Right lobe of liver (tissue), 6 donors: ENCODE results near the gene TMEM270. TPM values are rescaled to one million over a fixed set of nuclear protein-coding genes. Genes with fewer than 3 reads are reported as not detected.
A peak's percentile ranks its signal among the peaks of the same experiment; 100 is the strongest.

ENCODE experiments used
- ATAC-seq, 4 donors: fragments of 200-7000 bp; cut with Tn5 transposase; one replicate each; pipeline ENCODE4 v1.9.1; 2020; ENCODE audit warnings: mild to moderate bottlenecking in 4 of 4, moderate library complexity in 4 of 4
- DNase-seq, 3 donors: peaks; one replicate each; pipeline ENCODE4 v3.0.0-alpha.2; 2020
- H3K27ac ChIP-seq, 3 donors: fragments of 200-600 bp; one replicate each; pipeline ENCODE4 v1.8.0; 2022
- H3K27me3 ChIP-seq, 2 donors: fragments of 200-600 bp; one replicate each; pipeline ENCODE4 v1.8.0; 2022
- H3K36me3 ChIP-seq, 4 donors: fragments of 200-600 bp; sonication (generic) in 1 of 4; one replicate each; pipeline versions ENCODE4 v1.5.1 to v1.8.0; 2017 to 2022; ENCODE audit warnings: control low read depth in 1 of 4
- H3K4me1 ChIP-seq, 4 donors: fragments of 200-600 bp; sonication (generic) in 1 of 4; one replicate each; pipeline versions ENCODE4 v1.5.1 to v1.8.0; 2017 to 2022; ENCODE audit warnings: control low read depth in 1 of 4
- H3K4me3 ChIP-seq, 3 donors: fragments of 200-600 bp; one replicate each; pipeline ENCODE4 v1.8.0; 2022
- H3K9me3 ChIP-seq, 4 donors: fragments of 200-600 bp; sonication (generic) in 1 of 4; one replicate each; pipeline versions ENCODE4 v1.5.1 to v1.8.0; 2017 to 2022; ENCODE audit warnings: control low read depth in 1 of 4
- CTCF ChIP-seq, 4 donors: fragments of 200-600 bp in 3 of 4; fragments of 450-650 bp in 1 of 4; IDR thresholded peaks; one replicate each; pipeline versions ENCODE4 v1.5.1 to v1.8.0; 2016 to 2022; ENCODE audit warnings: antibody characterized with exemption in 4 of 4, mild to moderate bottlenecking in 2 of 4
- POLR2A ChIP-seq: fragments of 450-650 bp; IDR thresholded peaks from one replicate; pipeline ENCODE4 v1.6.1; 2017; ENCODE audit warnings: antibody characterized with exemption, mild to moderate bottlenecking
- WGBS: methylation state at CpG from one replicate; pipeline ENCODE4 v1.1.6; 2018; ENCODE audit warnings: low coverage, low lambda C conversion rate; ENCODE audit not compliant: insufficient coverage; ENCODE audit errors: missing lambda C conversion rate; 5-methylcytosine and 5-hydroxymethylcytosine counted together
- intact Hi-C, 2 donors: fragments of 100-400 bp; cut with DNase I; formaldehyde crosslinking; loops; one replicate each; pipeline versions ENCODE4 v1.11.2 to v1.14.1; 2022
- total RNA-seq, 6 experiments: library from RNA; depleted of rRNA in 2 of 6; stranded (reverse); fragments of >200 nt in 2 of 6; fragmentation: NEBNext Ultra II Directional in 3 of 6; extraction: Animal tissue kit (Norgen Biotek cat#: 25700) in 3 of 6; gene quantifications; one replicate each; pipeline versions ENCODE4 v1.1.0 to v1.2.4, GENCODE V29; 2016 to 2023
- donor health status: DM: no; HTN: yes; CAD: no.
- donor health status: DM: no; HTN: no; CAD: no.
- donor health status: DM: no; HTN: no; CAD: no.
- donor health status: DM: no; HTN: yes; CAD: no.
- donor health status: DM: no; HTN: yes; CAD: no.

Gene TMEM270
- total RNA-seq, 6 experiments from 2014 or later, result not detected

- H3K4me3 ChIP-seq, result no peak overlapping the region
- no peaks in the 10 kb centered on the region for H3K9me3 ChIP-seq
- H3K36me3 ChIP-seq, result no peaks in the 10 kb centered on the region
- peaks cover 0 to 5% (median 2%) of the 10 kb centered on the region in 4 donors for H3K4me1 ChIP-seq
- H3K27me3 ChIP-seq, result no peaks in the 10 kb centered on the region
- 77% methylated on average over 10 of the region's 11 CpGs for WGBS
- H3K27ac ChIP-seq, result no peak overlapping the region
- TF ChIP-seq POLR2A (no peak), CTCF (IDR thresholded peaks at IDR 0.05) (no peak)
- intact Hi-C loops, result no loop called here
- DNase-seq (peak in 2 of 3 donors; percentile 10 to 15), ATAC-seq (no peak)
Observed at GRCh38 chr7:73823873-73824592, 36.9 kb upstream of the TMEM270 start.

GRCh38 chr7:73824986-73825385 is 36.0 kb upstream of the TMEM270 start:
- TF ChIP-seq CTCF (IDR thresholded peaks at IDR 0.05), result no peak
- H3K36me3 ChIP-seq, result no peaks in the 10 kb centered on the region
- ATAC-seq, result no peak
- DNase-seq, result peak in 2 of 3 donors; percentile 20 to 59
- H3K4me3 ChIP-seq, result no peak overlapping the region
- H3K4me1 ChIP-seq, result peaks cover 0 to 8% (median 2%) of the 10 kb centered on the region in 4 donors
- WGBS, result 89% methylated on average over 1 of the region's 9 CpGs
- intact Hi-C loops, result no loop called here
- no peaks in the 10 kb centered on the region for H3K9me3 ChIP-seq
- no peaks in the 10 kb centered on the region for H3K27me3 ChIP-seq
- no peak overlapping the region for H3K27ac ChIP-seq

GRCh38 chr7:73827567-73828106 is 33.3 kb upstream of the TMEM270 start:
- Histone ChIP-seq H3K4me3 (no peak overlapping the region), H3K9me3 (no peaks in the 10 kb centered on the region), H3K4me1 (peaks cover 0 to 8% (median 2%) of the 10 kb centered on the region in 4 donors), H3K36me3 (no peaks in the 10 kb centered on the region), H3K27ac (no peak overlapping the region), H3K27me3 (no peaks in the 10 kb centered on the region)
- DNase-seq (no peak), ATAC-seq (peak; percentile 24 to 48 (median 34))
- intact Hi-C loops, result no loop called here
- whole genome bisulfite sequencing, result 25% methylated on average over 6 of the region's 11 CpGs
- TF ChIP-seq CTCF (IDR thresholded peaks at IDR 0.05), result no peak
- no peak for TF ChIP-seq POLR2A

GRCh38 chr7:73828107-73828803 is 32.7 kb upstream of the TMEM270 start:
- no peaks in the 10 kb centered on the region for H3K27me3 ChIP-seq
- H3K4me1 ChIP-seq, result peaks cover 0 to 8% (median 2%) of the 10 kb centered on the region in 4 donors
- no peaks in the 10 kb centered on the region for H3K9me3 ChIP-seq
- H3K36me3 ChIP-seq, result no peaks in the 10 kb centered on the region
- TF ChIP-seq POLR2A, result no peak
- TF ChIP-seq CTCF (IDR thresholded peaks at IDR 0.05), result no peak
- no peak for DNase-seq
- no peak overlapping the region for H3K4me3 ChIP-seq
- intact Hi-C loops, result no loop called here
- H3K27ac ChIP-seq, result no peak overlapping the region
- ATAC-seq, result peak; percentile 8 to 75 (median 28)
- WGBS, result 75% methylated on average over 12 of the region's 14 CpGs
